H9 (cell line): ENCODE results near the gene KCNG1. TPM values are rescaled to one million over a fixed set of nuclear protein-coding genes. Genes with fewer than 3 reads are reported as not detected.

Source experiments
- DNase-seq: peaks from one replicate; pipeline ENCODE4 v3.0.0-alpha.2; 2017
- H2AFZ ChIP-seq: one replicate; pipeline ENCODE4 v1.6.1; 2013; ENCODE audit warnings: mild to moderate bottlenecking, low read length, control low read depth, moderate library complexity
- H2AK5ac ChIP-seq: 2 replicates; pipeline ENCODE4 v1.6.1; 2013; ENCODE audit warnings: low read length, control low read depth, mixed read lengths; ENCODE audit not compliant: insufficient read length
- H2BK120ac ChIP-seq: one replicate; pipeline ENCODE4 v1.6.1; 2013; ENCODE audit warnings: low read depth, mild to moderate bottlenecking, low read length, control low read depth, inconsistent platforms; ENCODE audit not compliant: poor library complexity, severe bottlenecking
- H2BK12ac ChIP-seq: 2 replicates; pipeline ENCODE4 v1.6.1; 2013; ENCODE audit warnings: low read length, control low read depth, mixed read lengths, low read depth; ENCODE audit not compliant: insufficient read length
- H2BK15ac ChIP-seq: 2 replicates; pipeline ENCODE4 v1.6.1; 2013; ENCODE audit warnings: low read depth, low read length, control low read depth
- H2BK20ac ChIP-seq: one replicate; pipeline ENCODE4 v1.6.1; 2013; ENCODE audit warnings: low read depth, mild to moderate bottlenecking, low read length, control low read depth, inconsistent platforms; ENCODE audit not compliant: poor library complexity, severe bottlenecking
- H2BK5ac ChIP-seq: 2 replicates; pipeline ENCODE4 v1.6.1; 2013; ENCODE audit warnings: low read length, control low read depth, mixed read lengths; ENCODE audit not compliant: insufficient read length
- H3K14ac ChIP-seq: 2 replicates; pipeline ENCODE4 v1.6.1; 2013; ENCODE audit warnings: low read length, control low read depth; ENCODE audit not compliant: insufficient read depth
- H3K18ac ChIP-seq: 2 replicates; pipeline ENCODE4 v1.6.1; 2013; ENCODE audit warnings: low read depth, mild to moderate bottlenecking, mixed read lengths, low read length, control low read depth; ENCODE audit not compliant: insufficient read length
- H3K23ac ChIP-seq: 2 replicates; pipeline ENCODE4 v1.6.1; 2013; ENCODE audit warnings: low read length, control low read depth, mixed read lengths, low read depth; ENCODE audit not compliant: insufficient read length
- H3K23me2 ChIP-seq: 2 replicates; pipeline ENCODE4 v1.6.1; 2013; ENCODE audit warnings: low read depth, mild to moderate bottlenecking, mixed read lengths, low read length, control low read depth; ENCODE audit not compliant: insufficient read length, poor library complexity, severe bottlenecking
- H3K27ac ChIP-seq: 2 replicates; pipeline ENCODE4 v1.5.1; 2013; ENCODE audit warnings: low read length, control low read depth, mixed read lengths, low read depth; ENCODE audit not compliant: insufficient read length
- H3K27me3 ChIP-seq: 2 replicates; pipeline ENCODE4 v1.6.1; 2013; ENCODE audit warnings: low read length, control low read depth, inconsistent platforms; ENCODE audit not compliant: insufficient read depth
- H3K4ac ChIP-seq: 2 replicates; pipeline ENCODE4 v1.6.1; 2013; ENCODE audit warnings: low read depth, mild to moderate bottlenecking, control low read depth, inconsistent platforms, low read length, moderate library complexity
- H3K4me1 ChIP-seq: 2 replicates; pipeline ENCODE4 v1.6.1; 2013; ENCODE audit warnings: low read length, control low read depth, inconsistent platforms; ENCODE audit not compliant: insufficient read depth
- H3K4me2 ChIP-seq: 2 replicates; pipeline ENCODE4 v1.6.1; 2013; ENCODE audit warnings: low read length, control low read depth, mixed read lengths; ENCODE audit not compliant: insufficient read length, insufficient read depth
- H3K56ac ChIP-seq: 2 replicates; pipeline ENCODE4 v1.6.1; 2013; ENCODE audit warnings: low read depth, mild to moderate bottlenecking, mixed read lengths, low read length, control low read depth; ENCODE audit not compliant: insufficient read length
- H3K79me1 ChIP-seq: 2 replicates; pipeline ENCODE4 v1.6.1; 2013; ENCODE audit warnings: low read depth, mild to moderate bottlenecking, moderate library complexity, low read length, control low read depth, inconsistent platforms; ENCODE audit not compliant: insufficient read depth, poor library complexity, severe bottlenecking
- H3K79me2 ChIP-seq: 2 replicates; pipeline ENCODE4 v1.6.1; 2013; ENCODE audit warnings: low read length, control low read depth, inconsistent platforms; ENCODE audit not compliant: insufficient read depth
- H3K9ac ChIP-seq: 2 replicates; pipeline ENCODE4 v1.6.1; 2013; ENCODE audit warnings: low read length, control low read depth, mixed read lengths; ENCODE audit not compliant: insufficient read length; ENCODE audit errors: extremely low read depth
- H3K9me3 ChIP-seq: one replicate; pipeline ENCODE4 v1.6.1; 2013; ENCODE audit warnings: low read depth, low read length, inconsistent platforms; ENCODE audit not compliant: control insufficient read depth
- H3T11ph ChIP-seq: one replicate; pipeline ENCODE4 v1.6.1; 2013; ENCODE audit warnings: mild to moderate bottlenecking, low read length, control low read depth, inconsistent platforms
- H4K20me1 ChIP-seq: one replicate; pipeline ENCODE4 v1.6.1; 2013; ENCODE audit not compliant: control insufficient read depth, insufficient read length, insufficient read depth
- H4K5ac ChIP-seq: 2 replicates; pipeline ENCODE4 v1.6.1; 2013; ENCODE audit warnings: low read depth, mild to moderate bottlenecking, mixed read lengths, low read length, control low read depth; ENCODE audit not compliant: insufficient read length
- H4K8ac ChIP-seq: replicated peaks from 2 replicates; pipeline ENCODE4 v1.6.1; 2013; ENCODE audit warnings: low read length, control low read depth, mixed read lengths, low read depth; ENCODE audit not compliant: insufficient read length
- H4K91ac ChIP-seq: 2 replicates; pipeline ENCODE4 v1.6.1; 2013; ENCODE audit warnings: low read depth, mild to moderate bottlenecking, moderate library complexity, mixed read lengths, low read length, control low read depth; ENCODE audit not compliant: insufficient read length
- H3K27ac Mint-ChIP-seq, 3 experiments: 2 replicates in 2 of 3; 3 replicates in 1 of 3; pipeline ENCODE4 v1.8.0; 2020 to 2021; ENCODE audit warnings: mixed read lengths in 3 of 3, mild to moderate bottlenecking in 1 of 3, moderate library complexity in 1 of 3
- H3K27me3 Mint-ChIP-seq: 2 replicates; pipeline ENCODE4 v1.8.0; 2021; ENCODE audit warnings: low read depth, mild to moderate bottlenecking, moderate library complexity, mixed read lengths
- H3K36me3 Mint-ChIP-seq, 3 experiments: 2 replicates in 2 of 3; 3 replicates in 1 of 3; pipeline ENCODE4 v1.8.0; 2020 to 2021; ENCODE audit warnings: low read depth in 3 of 3, mixed read lengths in 3 of 3; ENCODE audit not compliant: insufficient read depth in 1 of 3
- H3K4me1 Mint-ChIP-seq, 2 experiments: 2 replicates each; pipeline ENCODE4 v1.8.0; 2020; ENCODE audit warnings: mixed read lengths in 2 of 2
- H3K4me3 Mint-ChIP-seq, 2 experiments: 2 replicates in 1 of 2; 3 replicates in 1 of 2; pipeline ENCODE4 v1.8.0; 2020 to 2021; ENCODE audit warnings: mild to moderate bottlenecking in 2 of 2, mixed read lengths in 2 of 2, moderate library complexity in 1 of 2
- H3K9me3 Mint-ChIP-seq, 2 experiments: 2 replicates in 1 of 2; 3 replicates in 1 of 2; pipeline ENCODE4 v1.8.0; 2020; ENCODE audit warnings: mild to moderate bottlenecking in 2 of 2, mixed read lengths in 2 of 2, moderate library complexity in 1 of 2
- CTCF ChIP-seq: fragments of 200-600 bp; sonication (generic); conservative IDR thresholded peaks from 3 replicates; pipeline ENCODE4 v1.8.0; 2021; ENCODE audit warnings: antibody characterized with exemption, mild to moderate bottlenecking
- WGBS: extraction: QIAGEN DNeasy Blood & Tissue Kit; methylation state at CpG from one replicate; pipeline ENCODE4 v1.1.7; 2013; ENCODE audit warnings: missing lambda C conversion rate, low lambda C conversion rate, mixed read lengths; ENCODE audit not compliant: insufficient read length; ENCODE audit errors: extremely low coverage; 5-methylcytosine and 5-hydroxymethylcytosine counted together
- total RNA-seq: library from RNA; stranded (reverse); gene quantifications from 2 replicates; pipeline ENCODE4 v1.2.1, GENCODE V29; 2021

Gene KCNG1
- total RNA-seq, 1 experiment from 2014 or later = 13.2 TPM

GRCh38 chr20:50969435-50969834, 53.5 kb downstream of the KCNG1 start:
- H3K27me3 Mint-ChIP-seq = peaks cover 11% of the 10 kb centered on the region
- no peak overlapping the region for H3K4ac ChIP-seq
- no peak overlapping the region for H3K4me2 ChIP-seq
- no peak overlapping the region for H2BK12ac ChIP-seq
- H2BK15ac ChIP-seq = no peak overlapping the region
- TF ChIP-seq CTCF = no peak
- no peak overlapping the region for H2BK5ac ChIP-seq
- no peaks in the 10 kb centered on the region for H3K23me2 ChIP-seq
- H3K56ac ChIP-seq = no peak overlapping the region
- H3K9me3 Mint-ChIP-seq = no peaks in the 10 kb centered on the region
- H3K27ac ChIP-seq = no peak overlapping the region
- H3K14ac ChIP-seq = no peak overlapping the region
- no CpG with 5 or more reads among the region's 5 CpGs for WGBS
- no peak overlapping the region for H2AFZ ChIP-seq
- no peaks in the 10 kb centered on the region for H3K4me1 ChIP-seq
- peaks cover 0 to 12% of the 10 kb centered on the region in 2 experiments; a peak in 1 of 4 replicates for H3K4me1 Mint-ChIP-seq
- DNase-seq = no peak
- H3K4me3 Mint-ChIP-seq = no peak overlapping the region
- H4K91ac ChIP-seq = no peak overlapping the region
- H3K79me1 ChIP-seq = no peaks in the 10 kb centered on the region
- H3K23ac ChIP-seq = no peak overlapping the region
- no peaks in the 10 kb centered on the region for H3K9me3 ChIP-seq
- no peaks in the 10 kb centered on the region for H3K27me3 ChIP-seq
- H2BK120ac ChIP-seq = no peak overlapping the region
- no peak overlapping the region for H2AK5ac ChIP-seq
- no peak overlapping the region for H3K9ac ChIP-seq
- H4K8ac ChIP-seq = no peak overlapping the region
- no peak overlapping the region for H3T11ph ChIP-seq
- no peak overlapping the region for H2BK20ac ChIP-seq
- no peaks in the 10 kb centered on the region for H3K36me3 Mint-ChIP-seq
- no peak overlapping the region for H3K27ac Mint-ChIP-seq
- no peaks in the 10 kb centered on the region for H4K20me1 ChIP-seq
- H4K5ac ChIP-seq = no peak overlapping the region
- H3K79me2 ChIP-seq = no peaks in the 10 kb centered on the region
- no peak overlapping the region for H3K18ac ChIP-seq
